Stomach (tissue), 4 donors: ENCODE results near the gene COPG2.

Experiments
- POLR2A ChIP-seq, 4 donors: fragments of 450-650 bp; IDR thresholded peaks; one replicate each; pipeline ENCODE4 v1.6.1; 2016; ENCODE audit warnings: antibody characterized with exemption in 4 of 4, control low read depth in 2 of 4, mild to moderate bottlenecking in 1 of 4, moderate library complexity in 1 of 4
- POLR2AphosphoS5 ChIP-seq, 3 donors: sonication (generic); formaldehyde crosslinking; IDR thresholded peaks; one replicate each; pipeline ENCODE4 v1.6.1; 2016; ENCODE audit warnings: antibody characterized with exemption in 3 of 3
- TF ChIP-seq, protein P1 (sequence below), 7 experiments: fragments of 450-650 bp in 4 of 7; fragments of 200-600 bp in 3 of 7; sonication (generic) in 3 of 7; IDR thresholded peaks; one replicate each; pipeline ENCODE4 v1.5.1; 2016 to 2019; ENCODE audit warnings: antibody characterized with exemption in 7 of 7, control low read depth in 2 of 7, mild to moderate bottlenecking in 1 of 7

DNA sequence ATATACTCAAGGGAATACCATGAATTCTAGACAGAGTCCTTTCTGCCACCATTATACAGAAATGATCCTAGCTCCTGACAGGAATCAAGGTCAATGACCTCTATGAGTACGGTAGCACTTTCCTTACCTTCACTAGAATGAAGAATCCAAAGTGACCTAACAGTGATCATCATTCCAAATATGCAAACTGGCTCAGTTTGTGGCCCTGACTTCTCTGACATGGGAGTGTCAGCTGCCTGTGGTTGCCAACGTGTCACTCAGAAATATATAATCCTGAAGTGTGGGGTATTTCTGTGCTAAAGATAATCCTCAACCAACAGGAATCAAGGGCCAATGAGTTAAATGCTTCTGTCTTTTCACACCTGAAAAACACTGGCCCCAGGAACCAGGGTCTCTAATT is 45.7 kb downstream of the COPG2 start:
- TF ChIP-seq, protein P1, sequence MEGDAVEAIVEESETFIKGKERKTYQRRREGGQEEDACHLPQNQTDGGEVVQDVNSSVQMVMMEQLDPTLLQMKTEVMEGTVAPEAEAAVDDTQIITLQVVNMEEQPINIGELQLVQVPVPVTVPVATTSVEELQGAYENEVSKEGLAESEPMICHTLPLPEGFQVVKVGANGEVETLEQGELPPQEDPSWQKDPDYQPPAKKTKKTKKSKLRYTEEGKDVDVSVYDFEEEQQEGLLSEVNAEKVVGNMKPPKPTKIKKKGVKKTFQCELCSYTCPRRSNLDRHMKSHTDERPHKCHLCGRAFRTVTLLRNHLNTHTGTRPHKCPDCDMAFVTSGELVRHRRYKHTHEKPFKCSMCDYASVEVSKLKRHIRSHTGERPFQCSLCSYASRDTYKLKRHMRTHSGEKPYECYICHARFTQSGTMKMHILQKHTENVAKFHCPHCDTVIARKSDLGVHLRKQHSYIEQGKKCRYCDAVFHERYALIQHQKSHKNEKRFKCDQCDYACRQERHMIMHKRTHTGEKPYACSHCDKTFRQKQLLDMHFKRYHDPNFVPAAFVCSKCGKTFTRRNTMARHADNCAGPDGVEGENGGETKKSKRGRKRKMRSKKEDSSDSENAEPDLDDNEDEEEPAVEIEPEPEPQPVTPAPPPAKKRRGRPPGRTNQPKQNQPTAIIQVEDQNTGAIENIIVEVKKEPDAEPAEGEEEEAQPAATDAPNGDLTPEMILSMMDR (IDR thresholded peaks at IDR 0.05), result no peak
- TF ChIP-seq POLR2AphosphoS5 (IDR thresholded peaks at IDR 0.05) (no peak), POLR2A (IDR thresholded peaks at IDR 0.05) (no peak)
